ENCODE measurements around the gene CEP350. TPM values are rescaled to one million over a fixed set of nuclear protein-coding genes. Genes with fewer than 3 reads are reported as not detected.

CEP350 gene
- total RNA-seq, 1 donor from 2014 or later, result 37.8 TPM

GRCh38 chr1:179926850-179927205, 27.8 kb upstream of the CEP350 start:
- H3K27ac ChIP-seq, result no peak overlapping the region
- H3K27me3 ChIP-seq, result no peaks in the 10 kb centered on the region
- H3K36me3 ChIP-seq, result peaks cover 0 to 5% of the 10 kb centered on the region in 2 donors
- intact Hi-C loops (cut with DNase I), result no loop called here
- no peak for DNase-seq (ENCODE audit: low spot score in 2 of 2)
- TF ChIP-seq CTCF (IDR thresholded peaks at IDR 0.05), result no peak
- H3K4me1 ChIP-seq, result peaks cover 0 to 5% of the 10 kb centered on the region in 2 donors
- no peaks in the 10 kb centered on the region for H3K9me3 ChIP-seq
- H3K4me3 ChIP-seq, result no peak overlapping the region

GRCh38 chr1:179929955-179930798, 24.4 kb upstream of the CEP350 start:
- no peaks in the 10 kb centered on the region for H3K36me3 ChIP-seq
- no peak for TF ChIP-seq CTCF (IDR thresholded peaks at IDR 0.05)
- H3K27ac ChIP-seq, result no peak overlapping the region
- H3K9me3 ChIP-seq, result no peaks in the 10 kb centered on the region
- H3K4me3 ChIP-seq, result no peak overlapping the region
- H3K4me1 ChIP-seq, result peaks cover 0 to 5% of the 10 kb centered on the region in 2 donors
- DNase-seq (ENCODE audit: low spot score in 2 of 2), result no peak
- intact Hi-C loops (cut with DNase I), result no loop called here
- H3K27me3 ChIP-seq, result no peaks in the 10 kb centered on the region

- Histone ChIP-seq H3K4me3 (no peak overlapping the region), H3K4me1 (peaks cover 0 to 5% of the 10 kb centered on the region in 2 donors), H3K27me3 (no peaks in the 10 kb centered on the region), H3K9me3 (no peaks in the 10 kb centered on the region), H3K36me3 (no peaks in the 10 kb centered on the region), H3K27ac (no peak overlapping the region)
- TF ChIP-seq CTCF (IDR thresholded peaks at IDR 0.05), result no peak
- intact Hi-C loops (cut with DNase I), result no loop called here
- no peak for DNase-seq (ENCODE audit: low spot score in 2 of 2)
Measured at GRCh38 chr1:179930867-179931266, 23.7 kb upstream of the CEP350 start.

- intact Hi-C loops (cut with DNase I), result no loop called here
- no peak for TF ChIP-seq CTCF (IDR thresholded peaks at IDR 0.05)
- DNase-seq (ENCODE audit: low spot score in 2 of 2), result no peak
Measured at GRCh38 chr1:179933219-179933618, 21.4 kb upstream of the CEP350 start.

GRCh38 chr1:179935909-179936496, 18.6 kb upstream of the CEP350 start:
- Histone ChIP-seq H3K27me3 (no peaks in the 10 kb centered on the region), H3K4me1 (no peaks in the 10 kb centered on the region), H3K27ac (no peak overlapping the region), H3K9me3 (no peaks in the 10 kb centered on the region), H3K36me3 (no peaks in the 10 kb centered on the region), H3K4me3 (no peak overlapping the region)
- TF ChIP-seq CTCF (IDR thresholded peaks at IDR 0.05), result no peak
- no peak for DNase-seq (ENCODE audit: low spot score in 2 of 2)
- intact Hi-C loops (cut with DNase I), result no loop called here

More at GRCh38 chr1:179933219-179933618, 21.4 kb upstream of the CEP350 start:
- Histone ChIP-seq H3K4me1 (peaks cover 0 to 5% of the 10 kb centered on the region in 2 donors), H3K27me3 (no peaks in the 10 kb centered on the region), H3K27ac (no peak overlapping the region), H3K4me3 (no peak overlapping the region), H3K9me3 (no peaks in the 10 kb centered on the region), H3K36me3 (no peaks in the 10 kb centered on the region)
